Activated CD8-positive, alpha-beta memory T cell treated with anti-CD3 and anti-CD28 coated beads, Interleukin-2, amount 10 ng/mL, durations not matched to agents 7 days and 5 days (primary cell): Measurements from ENCODE around the gene AUH. TPM values are rescaled to one million over a fixed set of nuclear protein-coding genes. Genes with fewer than 3 reads are reported as not detected.

ENCODE experiments used
- total RNA-seq, 2 experiments: library from RNA; stranded (reverse); gene quantifications; one replicate each; pipeline ENCODE4 v1.2.3, GENCODE V29; 2021

Gene AUH
- total RNA-seq, 2 experiments from 2014 or later, result 33.5 to 36.1 TPM

Other genes starting within 250 kb of the AUH start
- 10 to 100 TPM; 71.1 to 87.3 TPM for gene NFIL3, start 61.9 kb upstream of the AUH start, total RNA-seq